PC-3 (cell line): ENCODE results near the gene TMEM140. TPM values are rescaled to one million over a fixed set of nuclear protein-coding genes. Genes with fewer than 3 reads are reported as not detected.

ENCODE experiments used
- ATAC-seq: fragments of 200-7000 bp; cut with Tn5 transposase; 2 replicates; pipeline ENCODE4 v1.9.1; 2020; ENCODE audit warnings: mild to moderate bottlenecking, moderate library complexity
- BruUV-seq: library from RNA; stranded (reverse); fragments of 400-500 nt; replicated peaks from 2 replicates; lab custom pipeline; 2021; lab: Mats Ljungman, UMichigan
- CTCF ChIA-PET: fragments of 300-600 bp; sonication (Branson Sonifier 250); formaldehyde crosslinking; loops from one replicate; lab custom pipeline; 2022; ENCODE audit warnings: antibody characterized with exemption; lab: Charles Lee
- POLR2A ChIA-PET: fragments of 300-600 bp; sonication (Branson Sonifier 250); formaldehyde crosslinking; loops from one replicate; lab custom pipeline; 2022; ENCODE audit warnings: antibody characterized with exemption; ENCODE audit not compliant: unreplicated experiment; lab: Charles Lee
- DNase-seq: peaks from one replicate; pipeline ENCODE4 v3.0.0-alpha.2; 2015
- H2AFZ ChIP-seq: fragments of 300-600 bp; sonication (generic); 2 replicates; pipeline ENCODE4 v1.6.0; 2016; ENCODE audit warnings: antibody characterized with exemption, low read length
- H3F3A ChIP-seq: fragments of 300-600 bp; sonication (generic); one replicate; pipeline ENCODE4 v1.6.0; 2017; ENCODE audit warnings: antibody characterized with exemption, low read length, control low read depth, mild to moderate bottlenecking; ENCODE audit not compliant: unreplicated experiment
- H3K27ac ChIP-seq: fragments of 300-600 bp; sonication (generic); 2 replicates; pipeline ENCODE4 v1.5.1; 2016; ENCODE audit warnings: mild to moderate bottlenecking, low read length
- H3K27me3 ChIP-seq: fragments of 300-600 bp; sonication (generic); 2 replicates; pipeline ENCODE4 v1.6.1; 2016; ENCODE audit warnings: low read length, mixed read lengths
- H3K36me3 ChIP-seq: fragments of 300-600 bp; sonication (generic); 2 replicates; pipeline ENCODE4 v1.6.1; 2016; ENCODE audit warnings: low read depth, mixed run types, low read length, mixed read lengths
- H3K4me1 ChIP-seq: fragments of 300-600 bp; sonication (generic); 2 replicates; pipeline ENCODE4 v1.5.1; 2016; ENCODE audit warnings: low read length; ENCODE audit not compliant: insufficient read depth
- H3K4me2 ChIP-seq: fragments of 300-600 bp; sonication (generic); 2 replicates; pipeline ENCODE4 v1.6.0; 2016; ENCODE audit warnings: low read length
- H3K4me3 ChIP-seq: fragments of 300-600 bp; sonication (generic); 2 replicates; pipeline ENCODE4 v1.5.1; 2016; ENCODE audit warnings: mild to moderate bottlenecking, low read length, mixed read lengths
- H3K79me2 ChIP-seq: fragments of 300-600 bp; sonication (generic); 2 replicates; pipeline ENCODE4 v1.6.1; 2017; ENCODE audit warnings: low read length, mixed read lengths
- H3K9ac ChIP-seq: fragments of 300-600 bp; sonication (generic); 2 replicates; pipeline ENCODE4 v1.6.0; 2016; ENCODE audit warnings: mild to moderate bottlenecking, low read length
- H3K9me2 ChIP-seq: fragments of 300-600 bp; sonication (generic); replicated peaks from 2 replicates; pipeline ENCODE4 v1.6.1; 2016; ENCODE audit warnings: mixed run types, low read length, mixed read lengths
- H3K9me3 ChIP-seq: fragments of 300-600 bp; sonication (generic); 2 replicates; pipeline ENCODE4 v1.6.1; 2016; ENCODE audit warnings: low read length, mixed read lengths
- H4K20me1 ChIP-seq: fragments of 300-600 bp; sonication (generic); 2 replicates; pipeline ENCODE4 v1.6.1; 2016; ENCODE audit warnings: low read length, mixed read lengths
- EZH2 ChIP-seq: fragments of 300-600 bp; sonication (generic); IDR thresholded peaks from one replicate; pipeline ENCODE4 v1.6.1; 2017; ENCODE audit warnings: antibody characterized with exemption, mild to moderate bottlenecking, low read length; ENCODE audit not compliant: unreplicated experiment
- EZH2phosphoT487 ChIP-seq: fragments of 300-600 bp; sonication (generic); IDR thresholded peaks from 2 replicates; pipeline ENCODE4 v1.6.1; 2018; ENCODE audit warnings: mild to moderate bottlenecking, antibody characterized with exemption, low read length, borderline replicate concordance
- intact Hi-C: fragments of 100-400 bp; cut with micrococcal nuclease; formaldehyde crosslinking; loops from 2 replicates; pipeline ENCODE4 v1.9.0; 2023
- total RNA-seq: library from RNA; depleted of rRNA; stranded (reverse); fragments of >200 nt; gene quantifications from 2 replicates; pipeline ENCODE4 v1.2.3, GENCODE V29; 2014
- TF ChIP-seq, protein P1 (sequence below): fragments of 300-600 bp; sonication (generic); conservative IDR thresholded peaks from 2 replicates; pipeline ENCODE4 v1.5.1; 2017; ENCODE audit warnings: antibody characterized with exemption, low read depth, mild to moderate bottlenecking, low read length

TMEM140 gene
- total RNA-seq, 1 experiment from 2014 or later: not detected

DNA sequence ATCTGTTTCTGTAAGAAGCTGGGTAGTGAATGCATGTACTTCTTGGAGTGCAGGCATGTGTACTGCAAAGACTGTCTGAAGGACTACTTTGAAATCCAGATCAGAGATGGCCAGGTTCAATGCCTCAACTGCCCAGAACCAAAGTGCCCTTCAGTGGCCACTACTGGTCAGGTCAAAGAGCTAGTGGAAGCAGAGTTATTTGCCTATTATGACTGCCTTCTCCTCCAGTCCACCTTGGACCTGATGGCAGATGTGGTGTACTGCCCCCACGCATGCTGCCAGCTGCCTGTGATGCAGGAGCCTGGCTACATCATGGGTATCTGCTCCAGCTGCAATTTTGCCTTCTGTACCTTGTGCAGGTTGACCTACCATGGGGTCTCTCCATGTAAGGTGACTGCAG lies 18.9 kb upstream of the TMEM140 start:
- ChIA-PET POLR2A (interaction anchor here (0.6 kb wide), 1 partner anchor 702 kb away, joined by 3 read pairs; no protein-coding TSS in a partner anchor), CTCF (no interaction called here)
- intact Hi-C loops: no loop called here
- ATAC-seq (no peak), DNase-seq (no peak)
- no peak overlapping the region for H2AFZ ChIP-seq
- no peaks in the 10 kb centered on the region for H3K4me1 ChIP-seq
- no peak overlapping the region for H3K4me3 ChIP-seq
- H3K9me3 ChIP-seq: no peaks in the 10 kb centered on the region
- no peak overlapping the region for H3K4me2 ChIP-seq
- no peaks in the 10 kb centered on the region for H3K9me2 ChIP-seq
- H3F3A ChIP-seq: no peaks in the 10 kb centered on the region
- no peak overlapping the region for H3K9ac ChIP-seq
- no TSS peak for BruUV-seq
- H3K36me3 ChIP-seq: no peaks in the 10 kb centered on the region
- no peak for TF ChIP-seq EZH2
- no peak for TF ChIP-seq EZH2phosphoT487
- TF ChIP-seq, protein P1, sequence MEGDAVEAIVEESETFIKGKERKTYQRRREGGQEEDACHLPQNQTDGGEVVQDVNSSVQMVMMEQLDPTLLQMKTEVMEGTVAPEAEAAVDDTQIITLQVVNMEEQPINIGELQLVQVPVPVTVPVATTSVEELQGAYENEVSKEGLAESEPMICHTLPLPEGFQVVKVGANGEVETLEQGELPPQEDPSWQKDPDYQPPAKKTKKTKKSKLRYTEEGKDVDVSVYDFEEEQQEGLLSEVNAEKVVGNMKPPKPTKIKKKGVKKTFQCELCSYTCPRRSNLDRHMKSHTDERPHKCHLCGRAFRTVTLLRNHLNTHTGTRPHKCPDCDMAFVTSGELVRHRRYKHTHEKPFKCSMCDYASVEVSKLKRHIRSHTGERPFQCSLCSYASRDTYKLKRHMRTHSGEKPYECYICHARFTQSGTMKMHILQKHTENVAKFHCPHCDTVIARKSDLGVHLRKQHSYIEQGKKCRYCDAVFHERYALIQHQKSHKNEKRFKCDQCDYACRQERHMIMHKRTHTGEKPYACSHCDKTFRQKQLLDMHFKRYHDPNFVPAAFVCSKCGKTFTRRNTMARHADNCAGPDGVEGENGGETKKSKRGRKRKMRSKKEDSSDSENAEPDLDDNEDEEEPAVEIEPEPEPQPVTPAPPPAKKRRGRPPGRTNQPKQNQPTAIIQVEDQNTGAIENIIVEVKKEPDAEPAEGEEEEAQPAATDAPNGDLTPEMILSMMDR: no peak
- H3K27me3 ChIP-seq: peaks cover 5% of the 10 kb centered on the region
- H4K20me1 ChIP-seq: no peaks in the 10 kb centered on the region
- H3K27ac ChIP-seq: no peak overlapping the region
- no peaks in the 10 kb centered on the region for H3K79me2 ChIP-seq

DNA sequence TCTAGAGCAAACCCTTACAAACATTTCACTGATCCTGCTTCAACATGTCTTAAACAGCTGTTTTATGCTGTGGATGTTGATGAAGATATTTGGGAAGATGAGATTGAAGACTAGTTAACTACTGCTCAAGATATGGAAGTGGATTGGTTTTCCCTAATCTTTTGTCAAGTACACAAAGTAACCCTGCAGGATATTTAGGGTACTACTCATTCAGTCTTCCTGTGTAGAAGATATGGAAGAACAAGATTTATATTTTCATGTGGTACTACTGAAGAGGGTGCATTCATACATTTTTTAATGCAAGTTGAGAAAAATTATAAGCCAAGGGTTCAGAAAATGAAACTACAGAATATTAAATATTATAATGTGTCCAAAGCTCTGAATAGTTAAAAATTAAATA lies 18.3 kb upstream of the TMEM140 start:
- Histone ChIP-seq H3K9me3 (no peaks in the 10 kb centered on the region), H3K9me2 (no peaks in the 10 kb centered on the region), H3K27me3 (peaks cover 5% of the 10 kb centered on the region), H3K9ac (no peak overlapping the region), H2AFZ (no peak overlapping the region), H4K20me1 (no peaks in the 10 kb centered on the region), H3F3A (no peaks in the 10 kb centered on the region), H3K36me3 (no peaks in the 10 kb centered on the region), H3K79me2 (no peaks in the 10 kb centered on the region), H3K4me2 (no peak overlapping the region), H3K27ac (no peak overlapping the region), H3K4me3 (no peak overlapping the region), H3K4me1 (no peaks in the 10 kb centered on the region)
- CTCF ChIA-PET: no interaction called here
- no peak for TF ChIP-seq EZH2
- TF ChIP-seq, protein P1: no peak
- TF ChIP-seq EZH2phosphoT487: no peak
- DNase-seq (peak; percentile 8), ATAC-seq (no peak)
- no TSS peak for BruUV-seq
- intact Hi-C loops: no loop called here
- POLR2A ChIA-PET: no interaction called here

DNA sequence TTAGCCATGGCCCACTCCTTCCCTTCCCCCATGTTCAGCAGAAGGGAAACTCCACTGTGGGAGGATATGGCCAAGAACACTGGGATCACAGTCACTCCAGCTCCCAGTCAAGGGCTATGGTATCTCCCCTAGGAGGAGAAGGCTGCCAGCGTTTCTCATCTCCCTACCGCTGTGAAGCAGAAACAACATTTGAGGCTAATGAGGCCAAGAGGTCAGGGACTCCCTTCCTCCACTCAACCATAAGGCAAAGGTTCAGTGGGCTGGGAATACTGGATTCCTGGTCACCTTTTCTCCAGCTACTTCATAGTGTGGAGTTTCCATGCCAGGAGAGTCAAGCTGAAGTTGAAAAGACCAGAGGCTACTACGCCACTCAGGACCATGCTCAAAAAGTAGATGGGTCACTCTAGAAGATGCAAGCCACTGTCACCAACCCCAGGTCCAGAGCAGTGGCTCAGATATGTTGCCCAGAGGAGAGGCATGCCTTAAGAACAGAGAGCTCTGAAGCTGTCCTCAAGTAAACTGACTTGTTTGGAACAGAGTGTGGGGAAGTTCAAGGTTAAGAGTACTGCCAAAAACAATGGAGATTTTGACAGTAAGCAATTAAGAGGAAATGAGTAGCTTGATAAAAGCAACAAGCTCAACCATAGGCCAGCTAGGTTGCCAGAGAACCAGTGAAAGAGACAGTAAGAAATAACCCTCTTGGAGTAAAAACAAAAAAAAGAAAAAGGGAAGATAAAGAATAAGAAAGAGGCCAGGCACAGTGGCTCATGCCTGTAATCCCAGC lies 3.8 kb upstream of the TMEM140 start:
- no peak overlapping the region for H3K4me3 ChIP-seq
- H3K4me2 ChIP-seq: no peak overlapping the region
- H3K9ac ChIP-seq: no peak overlapping the region
- POLR2A ChIA-PET: no interaction called here
- H3K9me2 ChIP-seq: no peaks in the 10 kb centered on the region
- H3F3A ChIP-seq: no peaks in the 10 kb centered on the region
- H3K79me2 ChIP-seq: no peaks in the 10 kb centered on the region
- no peaks in the 10 kb centered on the region for H4K20me1 ChIP-seq
- intact Hi-C loops: no loop called here
- peaks cover 20% of the 10 kb centered on the region for H3K4me1 ChIP-seq
- H3K9me3 ChIP-seq: no peaks in the 10 kb centered on the region
- H3K27me3 ChIP-seq: no peaks in the 10 kb centered on the region
- ATAC-seq (no peak), DNase-seq (no peak)
- H3K36me3 ChIP-seq: no peaks in the 10 kb centered on the region
- TF ChIP-seq, protein P1: no peak
- no peak for TF ChIP-seq EZH2phosphoT487
- TF ChIP-seq EZH2: no peak
- H2AFZ ChIP-seq: no peak overlapping the region
- BruUV-seq: no TSS peak
- H3K27ac ChIP-seq: no peak overlapping the region
- CTCF ChIA-PET: no interaction called here
